Panc1 (cell line): ENCODE results near the gene YWHAQ.

Source experiments
- TF ChIP-seq, protein P1 (sequence below): fragments of 450-650 bp; IDR thresholded peaks from 2 replicates; pipeline ENCODE4 v1.5.1; 2017; ENCODE audit warnings: mild to moderate bottlenecking
- TF ChIP-seq, protein P2 (sequence below), 2 experiments: IDR thresholded peaks; 2 replicates each; pipeline ENCODE4 v1.6.1; 2011 to 2012; ENCODE audit warnings: low read depth in 2 of 2, control low read depth in 1 of 2, low read length in 1 of 2, mild to moderate bottlenecking in 1 of 2, moderate library complexity in 1 of 2; ENCODE audit not compliant: insufficient read depth in 1 of 2

DNA sequence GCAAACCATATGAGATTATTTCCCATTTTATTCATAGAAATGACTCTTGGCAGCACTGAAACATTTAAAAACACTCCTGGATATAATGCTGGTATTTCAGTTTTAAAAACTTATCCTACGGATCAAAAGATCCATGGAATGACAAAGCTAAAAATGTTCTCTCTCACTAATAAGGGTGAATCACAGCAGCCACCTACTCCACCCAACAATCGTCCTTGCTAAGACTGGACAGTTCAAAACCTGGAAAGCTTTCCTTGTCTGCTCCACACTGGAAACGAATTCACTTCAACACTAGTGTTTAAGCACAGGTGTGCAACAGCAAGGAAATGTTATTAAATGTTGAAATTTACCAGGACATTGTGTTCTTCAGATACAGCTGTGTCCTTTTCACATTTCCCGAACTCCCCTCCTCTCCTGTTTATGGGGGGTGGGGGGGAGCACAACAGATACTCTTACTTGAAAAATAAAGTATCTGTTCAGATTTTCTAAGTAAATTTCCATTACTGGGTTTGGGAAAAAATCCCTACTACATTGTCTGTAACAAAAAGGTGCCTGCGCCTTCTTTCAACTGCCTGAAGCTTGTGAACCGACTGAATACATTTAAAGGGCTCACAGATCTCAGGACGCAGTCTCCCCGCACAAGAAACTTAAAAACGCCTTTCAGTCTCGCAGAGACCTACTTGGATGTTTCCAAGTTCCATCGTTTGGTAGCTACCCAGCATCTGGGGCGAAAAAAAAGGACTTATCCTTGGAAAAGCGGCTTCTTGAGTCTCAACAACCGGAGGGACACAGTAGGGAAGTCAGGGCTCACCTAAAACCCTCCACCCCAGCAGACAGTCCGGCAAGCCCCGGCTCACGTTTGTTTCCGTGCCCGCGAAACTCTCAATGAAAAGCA lies 1.3 kb downstream of the YWHAQ start:
- TF ChIP-seq, protein P1, sequence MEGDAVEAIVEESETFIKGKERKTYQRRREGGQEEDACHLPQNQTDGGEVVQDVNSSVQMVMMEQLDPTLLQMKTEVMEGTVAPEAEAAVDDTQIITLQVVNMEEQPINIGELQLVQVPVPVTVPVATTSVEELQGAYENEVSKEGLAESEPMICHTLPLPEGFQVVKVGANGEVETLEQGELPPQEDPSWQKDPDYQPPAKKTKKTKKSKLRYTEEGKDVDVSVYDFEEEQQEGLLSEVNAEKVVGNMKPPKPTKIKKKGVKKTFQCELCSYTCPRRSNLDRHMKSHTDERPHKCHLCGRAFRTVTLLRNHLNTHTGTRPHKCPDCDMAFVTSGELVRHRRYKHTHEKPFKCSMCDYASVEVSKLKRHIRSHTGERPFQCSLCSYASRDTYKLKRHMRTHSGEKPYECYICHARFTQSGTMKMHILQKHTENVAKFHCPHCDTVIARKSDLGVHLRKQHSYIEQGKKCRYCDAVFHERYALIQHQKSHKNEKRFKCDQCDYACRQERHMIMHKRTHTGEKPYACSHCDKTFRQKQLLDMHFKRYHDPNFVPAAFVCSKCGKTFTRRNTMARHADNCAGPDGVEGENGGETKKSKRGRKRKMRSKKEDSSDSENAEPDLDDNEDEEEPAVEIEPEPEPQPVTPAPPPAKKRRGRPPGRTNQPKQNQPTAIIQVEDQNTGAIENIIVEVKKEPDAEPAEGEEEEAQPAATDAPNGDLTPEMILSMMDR = no peak
- TF ChIP-seq, protein P2, sequence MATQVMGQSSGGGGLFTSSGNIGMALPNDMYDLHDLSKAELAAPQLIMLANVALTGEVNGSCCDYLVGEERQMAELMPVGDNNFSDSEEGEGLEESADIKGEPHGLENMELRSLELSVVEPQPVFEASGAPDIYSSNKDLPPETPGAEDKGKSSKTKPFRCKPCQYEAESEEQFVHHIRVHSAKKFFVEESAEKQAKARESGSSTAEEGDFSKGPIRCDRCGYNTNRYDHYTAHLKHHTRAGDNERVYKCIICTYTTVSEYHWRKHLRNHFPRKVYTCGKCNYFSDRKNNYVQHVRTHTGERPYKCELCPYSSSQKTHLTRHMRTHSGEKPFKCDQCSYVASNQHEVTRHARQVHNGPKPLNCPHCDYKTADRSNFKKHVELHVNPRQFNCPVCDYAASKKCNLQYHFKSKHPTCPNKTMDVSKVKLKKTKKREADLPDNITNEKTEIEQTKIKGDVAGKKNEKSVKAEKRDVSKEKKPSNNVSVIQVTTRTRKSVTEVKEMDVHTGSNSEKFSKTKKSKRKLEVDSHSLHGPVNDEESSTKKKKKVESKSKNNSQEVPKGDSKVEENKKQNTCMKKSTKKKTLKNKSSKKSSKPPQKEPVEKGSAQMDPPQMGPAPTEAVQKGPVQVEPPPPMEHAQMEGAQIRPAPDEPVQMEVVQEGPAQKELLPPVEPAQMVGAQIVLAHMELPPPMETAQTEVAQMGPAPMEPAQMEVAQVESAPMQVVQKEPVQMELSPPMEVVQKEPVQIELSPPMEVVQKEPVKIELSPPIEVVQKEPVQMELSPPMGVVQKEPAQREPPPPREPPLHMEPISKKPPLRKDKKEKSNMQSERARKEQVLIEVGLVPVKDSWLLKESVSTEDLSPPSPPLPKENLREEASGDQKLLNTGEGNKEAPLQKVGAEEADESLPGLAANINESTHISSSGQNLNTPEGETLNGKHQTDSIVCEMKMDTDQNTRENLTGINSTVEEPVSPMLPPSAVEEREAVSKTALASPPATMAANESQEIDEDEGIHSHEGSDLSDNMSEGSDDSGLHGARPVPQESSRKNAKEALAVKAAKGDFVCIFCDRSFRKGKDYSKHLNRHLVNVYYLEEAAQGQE (IDR thresholded peaks at IDR 0.05; ENCODE audit: insufficient read depth in 1 of 2, low read depth in 2 of 2, low read length in 1 of 2) = no peak
